Left lung (tissue), 10 donors: ENCODE data around the gene SLC43A3. TPM values are rescaled to one million over a fixed set of nuclear protein-coding genes. Genes with fewer than 3 reads are reported as not detected.
"Not testable (repeated sequence)": the region's sequence is repeated elsewhere in the genome, so short reads cannot be mapped to it uniquely, and the experiment has no call there.

ENCODE experiments used
- ATAC-seq: fragments of 200-7000 bp; cut with Tn5 transposase; one replicate; pipeline ENCODE4 v1.9.1; 2020; ENCODE audit warnings: moderate library complexity
- DNase-seq, 4 donors: peaks; one replicate each; pipeline ENCODE4 v3.0.0-alpha.2; 2013 to 2020
- H3K27ac ChIP-seq, 2 donors: fragments of 200-600 bp; sonication (generic) in 1 of 2; one replicate each; pipeline versions ENCODE4 v1.5.0 to v1.8.0; 2020 to 2021
- H3K27me3 ChIP-seq, 2 donors: fragments of 200-600 bp; sonication (generic) in 1 of 2; one replicate each; pipeline versions ENCODE4 v1.5.0 to v1.8.0; 2020 to 2021
- H3K36me3 ChIP-seq, 2 donors: fragments of 200-600 bp; sonication (generic) in 1 of 2; one replicate each; pipeline versions ENCODE4 v1.5.0 to v1.8.0; 2020 to 2021
- H3K4me1 ChIP-seq, 2 donors: fragments of 200-600 bp; one replicate each; pipeline ENCODE4 v1.8.0; 2021
- H3K4me3 ChIP-seq, 2 donors: fragments of 200-600 bp; sonication (generic) in 1 of 2; one replicate each; pipeline versions ENCODE4 v1.5.0 to v1.8.0; 2020 to 2021; ENCODE audit warnings: mild to moderate bottlenecking in 1 of 2
- H3K9me3 ChIP-seq, 2 donors: fragments of 200-600 bp; sonication (generic) in 1 of 2; one replicate each; pipeline versions ENCODE4 v1.5.0 to v1.8.0; 2020 to 2021
- intact Hi-C, 2 donors: fragments of 100-400 bp; cut with DNase I; formaldehyde crosslinking; loops; one replicate each; pipeline versions ENCODE4 v1.11.2 to v1.14.2; 2022
- polyA plus RNA-seq, 6 donors: library from polyadenylated mRNA; unstranded; fragments of 120-200 nt; gene quantifications; one replicate each; pipeline ENCODE4 v1.2.1, GENCODE V29; 2013; ENCODE audit not compliant: insufficient read length in 6 of 6
- total RNA-seq, 2 donors: library from RNA; stranded (reverse); fragmentation: NEBNext Ultra II Directional; extraction: Animal tissue kit (Norgen Biotek cat#: 25700); gene quantifications; one replicate each; pipeline ENCODE4 v1.2.1, GENCODE V29; 2021
- TF ChIP-seq, protein P1 (sequence below), 2 donors: fragments of 200-600 bp; sonication (generic) in 1 of 2; IDR thresholded peaks; one replicate each; pipeline versions ENCODE4 v1.5.0 to v1.8.0; 2021; ENCODE audit warnings: antibody characterized with exemption in 2 of 2
- donor health status: DM: no; HTN: yes; CAD: no.
- donor health status: DM: no; HTN: no; CAD: no.

Gene SLC43A3
- total and polyA plus RNA-seq, 8 donors, result 35.0 to 185 (median 40.8) TPM

DNA sequence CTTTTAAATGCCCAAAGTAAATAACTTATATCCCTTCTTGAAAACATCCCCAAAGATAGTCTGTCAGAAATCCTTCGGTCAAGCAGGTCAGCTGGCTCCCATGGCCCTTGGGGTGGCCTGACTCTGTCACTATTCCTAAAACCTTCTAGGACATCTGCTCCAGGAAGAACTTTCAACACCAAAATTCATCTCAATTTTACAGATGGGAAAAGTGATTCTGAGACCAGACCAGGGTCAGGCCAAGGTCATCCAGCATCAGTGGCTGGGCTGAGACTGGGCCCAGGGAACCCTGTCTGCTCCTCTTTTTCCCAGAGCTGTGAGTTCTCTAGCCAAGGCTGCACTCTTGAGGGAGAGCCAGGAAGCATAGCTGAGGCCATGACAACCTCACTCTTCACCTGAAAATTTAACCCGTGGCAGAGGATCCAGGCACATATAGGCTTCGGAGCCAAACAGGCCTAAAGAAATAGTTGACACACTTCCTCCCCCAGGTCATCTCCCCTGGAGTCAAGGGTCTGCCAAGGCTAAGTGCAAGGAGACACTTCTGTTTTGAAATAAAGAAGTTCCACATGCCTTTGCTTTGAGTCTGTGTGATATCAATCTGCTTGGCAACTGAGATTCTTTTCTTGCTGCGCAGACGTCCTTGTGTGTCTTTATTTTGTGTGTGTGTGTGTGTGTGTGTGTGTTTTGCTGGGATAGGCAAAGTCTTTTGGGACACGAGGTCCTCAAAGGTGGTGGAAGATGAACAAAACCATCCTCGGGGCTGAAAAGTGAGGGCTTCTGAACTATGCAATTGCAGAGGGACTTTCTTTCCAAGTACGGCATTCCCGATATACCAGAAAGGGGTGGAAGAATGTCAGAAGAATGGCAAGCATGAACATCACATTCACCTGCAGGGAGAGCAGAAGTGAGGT is 19.7 kb downstream of the SLC43A3 start:
- intact Hi-C loops, result no loop called here
- H3K27me3 ChIP-seq, result no peaks in the 10 kb centered on the region
- H3K27ac ChIP-seq, result peak overlapping the region in 1 of 2 donors; percentile 67
- peaks cover 0 to 28% of the 10 kb centered on the region in 2 donors for H3K4me1 ChIP-seq
- peaks cover 0 to 68% of the 10 kb centered on the region in 2 donors for H3K36me3 ChIP-seq
- H3K4me3 ChIP-seq, result no peak overlapping the region
- TF ChIP-seq, protein P1, sequence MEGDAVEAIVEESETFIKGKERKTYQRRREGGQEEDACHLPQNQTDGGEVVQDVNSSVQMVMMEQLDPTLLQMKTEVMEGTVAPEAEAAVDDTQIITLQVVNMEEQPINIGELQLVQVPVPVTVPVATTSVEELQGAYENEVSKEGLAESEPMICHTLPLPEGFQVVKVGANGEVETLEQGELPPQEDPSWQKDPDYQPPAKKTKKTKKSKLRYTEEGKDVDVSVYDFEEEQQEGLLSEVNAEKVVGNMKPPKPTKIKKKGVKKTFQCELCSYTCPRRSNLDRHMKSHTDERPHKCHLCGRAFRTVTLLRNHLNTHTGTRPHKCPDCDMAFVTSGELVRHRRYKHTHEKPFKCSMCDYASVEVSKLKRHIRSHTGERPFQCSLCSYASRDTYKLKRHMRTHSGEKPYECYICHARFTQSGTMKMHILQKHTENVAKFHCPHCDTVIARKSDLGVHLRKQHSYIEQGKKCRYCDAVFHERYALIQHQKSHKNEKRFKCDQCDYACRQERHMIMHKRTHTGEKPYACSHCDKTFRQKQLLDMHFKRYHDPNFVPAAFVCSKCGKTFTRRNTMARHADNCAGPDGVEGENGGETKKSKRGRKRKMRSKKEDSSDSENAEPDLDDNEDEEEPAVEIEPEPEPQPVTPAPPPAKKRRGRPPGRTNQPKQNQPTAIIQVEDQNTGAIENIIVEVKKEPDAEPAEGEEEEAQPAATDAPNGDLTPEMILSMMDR (IDR thresholded peaks at IDR 0.05), result no peak
- no peak for ATAC-seq
- DNase-seq, result no peak
- H3K9me3 ChIP-seq, result no peaks in the 10 kb centered on the region

DNA sequence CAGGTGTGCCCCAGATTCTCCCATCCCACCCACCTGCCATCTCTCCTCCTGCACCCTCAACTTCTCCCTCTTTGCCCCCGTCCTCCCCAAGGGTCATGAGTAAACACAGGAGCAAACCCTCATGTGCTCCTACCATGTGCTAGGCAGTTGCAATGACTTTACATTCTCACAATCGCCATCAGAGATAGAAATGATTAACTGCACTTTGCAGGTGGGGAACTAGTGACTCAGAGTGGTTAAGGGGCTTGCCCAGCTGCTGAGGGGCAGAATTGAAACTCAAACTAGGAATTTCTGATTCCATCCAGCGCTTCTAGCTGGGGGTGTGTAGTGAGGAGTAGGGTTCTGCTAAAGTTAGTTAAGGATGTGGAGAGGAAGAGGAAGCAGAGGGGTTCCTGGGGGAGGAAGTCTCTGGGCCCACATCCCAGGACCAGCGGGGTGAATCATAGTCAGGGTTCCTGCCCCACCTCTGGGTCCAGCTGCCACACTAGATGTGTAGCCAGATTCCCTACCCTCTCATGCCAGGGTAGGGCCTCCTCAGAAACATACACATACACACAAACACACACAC is 20.5 kb downstream of the SLC43A3 start:
- peaks cover 0 to 28% of the 10 kb centered on the region in 2 donors for H3K4me1 ChIP-seq
- ATAC-seq (peak; percentile 51), DNase-seq (no peak)
- intact Hi-C loops, result no loop called here
- no peaks in the 10 kb centered on the region for H3K9me3 ChIP-seq
- TF ChIP-seq, protein P1 (IDR thresholded peaks at IDR 0.05), result no peak
- H3K27ac ChIP-seq, result peak overlapping the region in 1 of 2 donors; percentile 67
- no peaks in the 10 kb centered on the region for H3K27me3 ChIP-seq
- no peak overlapping the region for H3K4me3 ChIP-seq
- H3K36me3 ChIP-seq, result peaks cover 0 to 59% of the 10 kb centered on the region in 2 donors

DNA sequence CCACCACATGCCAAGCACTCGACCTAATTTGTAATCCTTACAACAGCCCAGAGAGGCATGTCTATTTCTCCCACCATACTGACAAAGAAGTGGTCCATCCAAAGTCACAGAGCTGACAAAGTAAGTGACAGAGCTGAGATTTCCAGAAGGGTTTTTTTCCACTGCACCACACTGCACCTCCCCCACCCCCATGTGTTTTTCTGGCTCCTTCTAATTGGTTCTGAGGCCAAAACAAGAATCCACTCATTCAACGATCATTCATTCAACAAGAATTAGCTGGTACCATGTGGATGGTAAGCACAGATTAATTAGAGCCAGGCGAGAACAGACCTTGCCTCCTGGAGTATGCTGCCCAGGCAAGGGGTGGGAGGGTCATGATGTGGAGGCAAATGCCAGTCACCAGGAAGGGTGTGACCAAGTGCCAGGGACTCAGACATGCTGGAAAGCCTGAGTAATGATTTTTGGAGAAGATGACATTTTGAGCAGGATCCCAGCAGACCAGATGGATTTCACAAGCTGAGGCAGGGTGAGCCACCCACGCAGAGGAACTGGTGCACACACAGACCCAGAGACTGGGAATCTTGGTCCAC is 21.6 kb downstream of the SLC43A3 start:
- TF ChIP-seq, protein P1 (IDR thresholded peaks at IDR 0.05), result no peak
- intact Hi-C loops, result no loop called here
- ATAC-seq, result peak; percentile 20
- Histone ChIP-seq H3K4me1 (peaks cover 0 to 28% of the 10 kb centered on the region in 2 donors), H3K27ac (peak overlapping the region in 1 of 2 donors; percentile 67), H3K36me3 (peaks cover 0 to 49% of the 10 kb centered on the region in 2 donors), H3K4me3 (no peak overlapping the region), H3K9me3 (no peaks in the 10 kb centered on the region), H3K27me3 (no peaks in the 10 kb centered on the region)
- DNase-seq, result no peak

DNA sequence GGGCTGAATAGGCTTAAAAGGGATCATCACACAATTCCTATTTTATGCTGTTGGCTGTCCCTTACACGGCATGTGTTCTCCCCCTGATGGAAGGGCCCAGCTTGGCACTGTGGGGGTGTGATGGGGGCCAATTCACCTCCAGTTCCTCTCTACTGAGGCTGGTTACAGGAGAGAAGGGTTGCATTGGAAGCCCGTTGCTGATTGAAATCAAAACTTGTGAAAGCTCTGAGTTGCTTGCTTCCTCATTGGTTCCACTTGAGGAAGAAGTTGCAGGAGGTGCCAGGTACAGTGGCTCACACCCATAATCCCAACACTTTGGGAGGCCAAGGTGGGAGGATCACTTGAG is 23.1 kb downstream of the SLC43A3 start:
- Histone ChIP-seq H3K9me3 (no peaks in the 10 kb centered on the region), H3K36me3 (peaks cover 0 to 33% of the 10 kb centered on the region in 2 donors), H3K4me1 (peaks cover 0 to 28% of the 10 kb centered on the region in 2 donors), H3K27ac (peak overlapping the region in 1 of 2 donors; percentile 66), H3K27me3 (no peaks in the 10 kb centered on the region), H3K4me3 (no peak overlapping the region)
- intact Hi-C loops, result no loop called here
- no peak for DNase-seq
- ATAC-seq, result no peak
- TF ChIP-seq, protein P1 (IDR thresholded peaks at IDR 0.05), result no peak

DNA sequence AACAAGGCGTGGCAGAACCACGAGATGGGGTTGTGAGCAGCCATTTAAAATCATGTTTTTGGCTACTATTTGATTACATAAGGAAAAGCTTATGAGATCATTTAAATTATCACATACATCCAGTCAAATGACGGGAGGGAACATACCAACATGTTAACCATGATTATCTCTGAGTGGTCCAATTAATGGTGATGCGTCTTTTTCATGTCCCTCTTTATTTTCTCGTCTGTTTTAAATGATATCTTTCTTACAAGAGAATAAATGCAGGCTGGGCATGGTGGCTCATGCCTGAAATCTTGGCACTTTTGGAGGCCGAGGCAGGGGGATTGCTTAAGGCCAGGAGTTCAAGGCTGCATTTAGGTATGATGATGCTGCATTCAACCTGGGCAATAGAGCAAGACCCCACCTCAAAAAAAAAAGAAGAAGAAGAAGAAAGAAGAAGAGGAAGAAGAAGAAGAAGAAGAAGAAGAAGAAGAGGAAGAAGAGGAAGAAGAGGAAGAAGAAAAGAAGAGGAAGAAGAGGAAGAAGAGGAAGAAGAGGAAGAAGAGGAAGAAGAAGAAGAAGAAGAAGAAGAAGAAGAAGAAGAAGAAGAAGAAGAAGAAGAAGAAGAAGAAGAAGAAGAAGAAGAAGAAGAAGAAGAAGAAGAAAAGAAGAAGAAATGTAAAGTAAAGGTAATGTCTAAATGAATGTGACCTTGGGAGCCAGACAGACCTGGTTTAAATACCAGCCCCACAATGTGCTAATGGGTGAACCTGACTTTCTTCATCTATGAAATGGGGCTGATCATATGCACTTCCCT is 23.7 kb downstream of the SLC43A3 start:
- H3K27ac ChIP-seq, result peak overlapping the region in 1 of 2 donors; percentile 66
- H3K9me3 ChIP-seq, H3K27me3 ChIP-seq, ATAC-seq, H3K4me3 ChIP-seq, DNase-seq, intact Hi-C loops: not testable (repeated sequence)
- H3K36me3 ChIP-seq, result peaks cover 0 to 27% of the 10 kb centered on the region in 2 donors
- peaks cover 0 to 28% of the 10 kb centered on the region in 2 donors for H3K4me1 ChIP-seq
